IPS-NIHi11 (cell line): ENCODE measurements around the gene MFF.
"Not testable (repeated sequence)": the region's sequence is repeated elsewhere in the genome, so short reads cannot be mapped to it uniquely, and the experiment has no call there.

Experiments
- DNase-seq: peaks from one replicate; pipeline ENCODE4 v3.0.0; 2012; ENCODE audit warnings: mixed read lengths, low spot score

Gene MFF

GRCh38 chr2:227335713-227336112 is 10.7 kb downstream of the MFF start:
- DNase-seq = no peak

- DNase-seq = no peak
Measured at GRCh38 chr2:227337442-227337841, 12.4 kb downstream of the MFF start.

- DNase-seq = no peak
Measured at GRCh38 chr2:227339098-227339599, 14.1 kb downstream of the MFF start.

- no peak for DNase-seq
Measured at GRCh38 chr2:227340106-227340505, 15.1 kb downstream of the MFF start.

- no peak for DNase-seq
Measured at GRCh38 chr2:227341553-227341952, 16.5 kb downstream of the MFF start.

- no peak for DNase-seq
Measured at GRCh38 chr2:227344231-227344630, 19.2 kb downstream of the MFF start.

GRCh38 chr2:227347117-227347516 is 22.1 kb downstream of the MFF start:
- peak; percentile 7 for DNase-seq

GRCh38 chr2:227348324-227348723 is 23.3 kb downstream of the MFF start:
- DNase-seq = no peak

- no peak for DNase-seq
Measured at GRCh38 chr2:227349989-227350612, 25.1 kb downstream of the MFF start.

- no peak for DNase-seq
Measured at GRCh38 chr2:227351639-227352038, 26.6 kb downstream of the MFF start.

GRCh38 chr2:227360351-227360750 is 35.3 kb downstream of the MFF start:
- no peak for DNase-seq

- DNase-seq = no peak
Measured at GRCh38 chr2:227363756-227364155, 38.7 kb downstream of the MFF start.

GRCh38 chr2:227364585-227365263 is 39.7 kb downstream of the MFF start:
- DNase-seq = not testable (repeated sequence)

GRCh38 chr2:227365833-227366232 is 40.8 kb downstream of the MFF start:
- no peak for DNase-seq

GRCh38 chr2:227366769-227367426 is 41.8 kb downstream of the MFF start:
- no peak for DNase-seq

- no peak for DNase-seq
Measured at GRCh38 chr2:227367427-227367795, 42.4 kb downstream of the MFF start.

GRCh38 chr2:227368574-227368973 is 43.5 kb downstream of the MFF start:
- no peak for DNase-seq

GRCh38 chr2:227370092-227370491 is 45.0 kb downstream of the MFF start:
- DNase-seq = no peak

GRCh38 chr2:227370791-227371312 is 45.8 kb downstream of the MFF start:
- DNase-seq = no peak

- no peak for DNase-seq
Measured at GRCh38 chr2:227373389-227373788, 48.3 kb downstream of the MFF start.

- no peak for DNase-seq
Measured at GRCh38 chr2:227374158-227374557, 49.1 kb downstream of the MFF start.

GRCh38 chr2:227376656-227377396 is 51.8 kb downstream of the MFF start:
- no peak for DNase-seq
